GM12864 (cell line): ENCODE results near the gene CRX.
"Not testable (repeated sequence)": the region's sequence is repeated elsewhere in the genome, so short reads cannot be mapped to it uniquely, and the experiment has no call there.

ENCODE experiments used
- DNase-seq: peaks from one replicate; pipeline ENCODE4 v3.0.0-alpha.2; 2011; ENCODE audit warnings: low read depth
- H3K4me3 ChIP-seq: 2 replicates; pipeline ENCODE4 v1.5.1; 2011; ENCODE audit warnings: mild to moderate bottlenecking, low read depth, low read length, control low read depth
- TF ChIP-seq, protein P1 (sequence below): IDR thresholded peaks from 2 replicates; pipeline ENCODE4 v1.5.1; 2011; ENCODE audit warnings: low read depth, mild to moderate bottlenecking, moderate library complexity, low read length, control low read depth, inconsistent platforms; ENCODE audit errors: missing control alignments

The CRX gene

DNA sequence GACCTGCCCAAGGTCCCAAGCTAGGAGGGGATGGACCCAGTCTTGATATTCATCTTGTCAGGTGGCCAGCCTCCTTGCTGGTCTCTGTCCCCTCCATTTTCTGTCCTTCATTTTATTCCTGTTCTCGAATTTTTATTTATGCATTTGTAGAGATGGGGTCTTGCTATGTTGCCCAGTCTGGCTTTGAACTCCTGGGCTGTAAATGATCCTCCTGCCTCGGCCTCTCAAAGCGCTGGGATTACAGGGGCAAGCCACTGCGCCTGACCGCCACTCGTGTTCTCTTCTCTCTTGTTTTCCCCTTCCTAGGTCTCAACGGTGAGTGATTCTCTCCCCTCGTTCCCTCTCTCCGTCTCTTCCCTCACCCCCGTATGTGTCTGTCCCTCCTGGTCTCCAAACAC, 26.7 kb downstream of the CRX start:
- no peak for DNase-seq
- TF ChIP-seq, protein P1, sequence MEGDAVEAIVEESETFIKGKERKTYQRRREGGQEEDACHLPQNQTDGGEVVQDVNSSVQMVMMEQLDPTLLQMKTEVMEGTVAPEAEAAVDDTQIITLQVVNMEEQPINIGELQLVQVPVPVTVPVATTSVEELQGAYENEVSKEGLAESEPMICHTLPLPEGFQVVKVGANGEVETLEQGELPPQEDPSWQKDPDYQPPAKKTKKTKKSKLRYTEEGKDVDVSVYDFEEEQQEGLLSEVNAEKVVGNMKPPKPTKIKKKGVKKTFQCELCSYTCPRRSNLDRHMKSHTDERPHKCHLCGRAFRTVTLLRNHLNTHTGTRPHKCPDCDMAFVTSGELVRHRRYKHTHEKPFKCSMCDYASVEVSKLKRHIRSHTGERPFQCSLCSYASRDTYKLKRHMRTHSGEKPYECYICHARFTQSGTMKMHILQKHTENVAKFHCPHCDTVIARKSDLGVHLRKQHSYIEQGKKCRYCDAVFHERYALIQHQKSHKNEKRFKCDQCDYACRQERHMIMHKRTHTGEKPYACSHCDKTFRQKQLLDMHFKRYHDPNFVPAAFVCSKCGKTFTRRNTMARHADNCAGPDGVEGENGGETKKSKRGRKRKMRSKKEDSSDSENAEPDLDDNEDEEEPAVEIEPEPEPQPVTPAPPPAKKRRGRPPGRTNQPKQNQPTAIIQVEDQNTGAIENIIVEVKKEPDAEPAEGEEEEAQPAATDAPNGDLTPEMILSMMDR, result no peak
- no peak overlapping the region for H3K4me3 ChIP-seq

DNA sequence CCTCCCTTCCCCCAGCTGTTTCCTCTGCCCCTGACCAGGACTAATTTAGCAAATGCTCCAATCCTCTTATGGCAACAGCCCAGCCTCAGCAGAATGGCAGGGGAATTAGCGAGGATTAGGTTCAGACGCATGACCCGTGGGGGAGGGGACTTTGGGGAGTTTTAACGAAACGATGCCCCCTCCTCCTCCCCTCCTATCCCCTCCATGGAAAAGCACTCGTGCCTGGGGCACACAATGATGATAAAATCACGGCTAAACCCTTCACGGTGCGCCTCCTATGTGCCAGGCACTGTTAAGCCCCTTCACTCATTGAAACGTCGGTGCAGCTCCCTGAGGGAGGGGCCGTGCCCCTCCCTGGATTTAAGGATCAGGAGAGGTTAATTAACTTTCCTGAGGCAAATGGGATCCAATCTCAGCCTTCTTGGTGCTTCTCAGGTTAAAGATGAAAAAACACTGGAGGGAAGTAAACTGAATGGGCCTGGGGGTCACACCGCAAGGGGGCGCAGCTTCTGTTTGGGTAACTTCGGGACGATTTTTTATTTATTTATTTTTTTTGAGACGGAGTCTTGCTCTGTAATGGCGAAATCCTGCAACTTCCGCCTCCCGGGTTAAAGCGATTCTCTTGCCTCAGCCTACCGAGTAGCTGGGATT, 27.2 kb downstream of the CRX start:
- no peak for DNase-seq
- TF ChIP-seq, protein P1, result peak; percentile 56
- H3K4me3 ChIP-seq, result no peak overlapping the region

GRCh38 chr19:47853003-47853402, 31.3 kb downstream of the CRX start:
- no peak for DNase-seq
- no peak overlapping the region for H3K4me3 ChIP-seq
- TF ChIP-seq, protein P1, result no peak

DNA sequence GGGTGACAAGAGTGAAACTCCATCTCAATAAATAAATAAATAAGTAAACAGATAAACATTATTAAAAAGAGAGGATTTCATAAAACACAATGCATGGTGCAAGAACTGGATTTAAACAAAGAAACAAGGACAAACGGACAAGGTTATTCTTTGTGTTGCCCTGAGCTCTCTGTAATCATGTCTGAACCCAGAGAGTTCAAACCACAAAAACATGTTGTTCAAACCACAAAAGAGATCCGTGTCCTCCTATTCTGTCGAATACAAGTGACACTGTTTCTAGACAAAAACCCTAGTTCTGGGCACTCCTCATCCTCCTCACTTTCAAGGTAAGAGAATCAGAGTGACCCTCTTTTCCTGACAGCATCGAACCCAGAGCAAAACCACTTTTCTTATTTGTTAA, 32.7 kb downstream of the CRX start:
- H3K4me3 ChIP-seq, result no peak overlapping the region
- TF ChIP-seq, protein P1, result no peak
- DNase-seq, result no peak

DNA sequence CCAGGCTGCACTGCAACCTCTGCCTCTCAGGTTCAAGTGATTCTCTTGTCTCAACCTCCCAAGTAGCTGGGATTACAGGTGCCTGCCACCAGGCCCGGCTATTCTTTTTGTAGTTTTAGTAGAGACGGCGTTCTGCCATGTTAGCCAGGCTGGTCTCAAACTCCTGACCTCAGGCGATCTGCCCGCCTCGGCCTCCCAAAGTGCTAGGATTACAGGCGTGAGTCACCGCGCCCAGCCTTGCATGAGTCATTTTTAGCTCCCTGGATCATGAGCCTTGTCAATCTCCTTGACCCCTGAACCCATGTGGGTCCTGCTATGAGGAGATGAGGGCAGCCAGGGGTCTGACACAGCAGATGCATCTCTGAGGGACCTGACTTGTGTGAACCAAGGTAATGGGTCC, 36.5 kb downstream of the CRX start:
- DNase-seq, H3K4me3 ChIP-seq: not testable (repeated sequence)

DNA sequence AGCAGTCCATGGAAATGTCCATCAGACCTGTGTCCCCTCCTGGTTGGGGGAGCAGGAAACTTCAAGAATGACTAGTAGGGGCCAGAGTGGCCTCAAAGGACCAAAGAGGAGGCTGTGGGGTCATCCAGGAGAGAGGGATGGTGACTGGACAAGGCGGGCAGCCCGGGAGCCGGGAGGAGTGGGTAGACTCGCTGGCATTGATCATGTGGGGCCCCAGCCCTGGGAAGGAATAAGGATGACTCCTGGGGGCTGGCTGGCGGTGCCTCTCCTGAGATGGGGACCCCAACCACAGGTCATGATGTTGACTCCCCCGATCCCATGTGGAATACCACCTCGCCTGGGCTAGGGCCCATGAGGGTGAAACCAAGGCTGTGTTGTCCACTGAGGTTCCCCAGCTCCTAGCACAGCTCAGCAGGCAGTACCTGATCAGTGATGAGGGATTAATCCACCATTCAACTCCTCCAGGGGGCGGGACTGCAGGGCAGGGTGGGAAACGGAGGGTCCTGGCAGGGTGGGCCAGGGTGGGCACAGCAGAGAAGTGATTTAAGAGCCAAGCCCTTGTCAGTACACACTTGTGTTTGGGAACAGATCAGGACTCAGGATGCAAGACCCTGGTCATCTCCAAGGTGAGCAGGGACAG, 37.0 kb downstream of the CRX start, which contains the start of gene TPRX2:
TPRX2 (plus strand) TSS at position 590 of the 640 bp plus-strand sequence; CDS start at position 602, 12 bp downstream.
- H3K4me3 ChIP-seq, DNase-seq: not testable (repeated sequence)

- not testable (repeated sequence) for DNase-seq, H3K4me3 ChIP-seq
These were observed 38.1 kb downstream of the CRX start for GRCh38 chr19:47859838-47860237.

GRCh38 chr19:47860602-47861297, 39.0 kb downstream of the CRX start:
- TF ChIP-seq, protein P1, result no peak
- no peak for DNase-seq
- H3K4me3 ChIP-seq, result no peak overlapping the region
